Gastrocnemius medialis (tissue), 4 donors: ENCODE data around the gene SRSF2.

ENCODE experiments used
- POLR2A ChIP-seq, 2 donors: fragments of 450-650 bp; IDR thresholded peaks; one replicate each; pipeline ENCODE4 v1.6.1; 2017; ENCODE audit warnings: antibody characterized with exemption in 2 of 2, mild to moderate bottlenecking in 2 of 2, moderate library complexity in 2 of 2
- TF ChIP-seq, protein P1 (sequence below), 5 experiments: fragments of 450-650 bp in 3 of 5; fragments of 200-600 bp in 2 of 5; sonication (generic) in 2 of 5; IDR thresholded peaks in 4 of 5; conservative IDR thresholded peaks in 1 of 5; 1 replicate in 4 of 5; 2 replicates in 1 of 5; pipeline ENCODE4 v1.5.1; 2016 to 2019; ENCODE audit warnings: antibody characterized with exemption in 5 of 5, mild to moderate bottlenecking in 3 of 5, moderate library complexity in 3 of 5

DNA sequence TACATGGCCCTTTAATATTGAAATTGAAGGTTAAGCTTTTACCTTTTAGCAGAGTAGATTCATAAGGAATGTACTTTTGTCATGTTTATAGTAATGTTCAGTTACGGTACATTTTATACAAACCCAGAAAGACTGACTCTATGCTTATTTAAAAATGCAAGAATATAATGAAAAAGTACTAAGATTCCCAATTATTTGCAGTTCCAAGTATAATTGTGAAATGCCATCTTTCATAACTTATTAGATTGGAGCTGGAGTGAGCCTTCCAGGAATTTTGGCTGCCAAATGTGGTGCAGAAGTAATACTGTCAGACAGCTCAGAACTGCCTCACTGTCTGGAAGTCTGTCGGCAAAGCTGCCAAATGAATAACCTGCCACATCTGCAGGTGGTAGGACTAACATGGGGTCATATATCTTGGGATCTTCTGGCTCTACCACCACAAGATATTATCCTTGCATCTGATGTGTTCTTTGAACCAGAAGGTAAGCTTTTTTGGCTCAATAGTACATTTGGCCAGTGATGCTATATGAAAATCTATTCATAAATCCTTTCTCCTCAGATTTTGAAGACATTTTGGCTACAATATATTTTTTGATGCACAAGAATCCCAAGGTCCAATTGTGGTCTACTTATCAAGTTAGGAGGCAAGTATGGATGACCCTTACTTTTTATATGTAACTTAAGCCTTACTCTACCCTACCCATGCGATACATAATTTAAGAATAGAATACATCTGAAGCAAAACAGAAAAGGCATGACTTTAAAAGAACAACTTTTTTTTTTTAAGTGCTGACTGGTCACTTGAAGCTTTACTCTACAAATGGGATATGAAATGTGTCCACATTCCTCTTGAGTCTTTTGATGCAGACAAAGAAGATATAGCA, 4.2 kb downstream of the SRSF2 start:
- TF ChIP-seq, protein P1, sequence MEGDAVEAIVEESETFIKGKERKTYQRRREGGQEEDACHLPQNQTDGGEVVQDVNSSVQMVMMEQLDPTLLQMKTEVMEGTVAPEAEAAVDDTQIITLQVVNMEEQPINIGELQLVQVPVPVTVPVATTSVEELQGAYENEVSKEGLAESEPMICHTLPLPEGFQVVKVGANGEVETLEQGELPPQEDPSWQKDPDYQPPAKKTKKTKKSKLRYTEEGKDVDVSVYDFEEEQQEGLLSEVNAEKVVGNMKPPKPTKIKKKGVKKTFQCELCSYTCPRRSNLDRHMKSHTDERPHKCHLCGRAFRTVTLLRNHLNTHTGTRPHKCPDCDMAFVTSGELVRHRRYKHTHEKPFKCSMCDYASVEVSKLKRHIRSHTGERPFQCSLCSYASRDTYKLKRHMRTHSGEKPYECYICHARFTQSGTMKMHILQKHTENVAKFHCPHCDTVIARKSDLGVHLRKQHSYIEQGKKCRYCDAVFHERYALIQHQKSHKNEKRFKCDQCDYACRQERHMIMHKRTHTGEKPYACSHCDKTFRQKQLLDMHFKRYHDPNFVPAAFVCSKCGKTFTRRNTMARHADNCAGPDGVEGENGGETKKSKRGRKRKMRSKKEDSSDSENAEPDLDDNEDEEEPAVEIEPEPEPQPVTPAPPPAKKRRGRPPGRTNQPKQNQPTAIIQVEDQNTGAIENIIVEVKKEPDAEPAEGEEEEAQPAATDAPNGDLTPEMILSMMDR (IDR thresholded peaks at IDR 0.05 in 4 of 5, conservative IDR thresholded peaks at IDR 0.05 in 1 of 5) = no peak
- TF ChIP-seq POLR2A (IDR thresholded peaks at IDR 0.05) = no peak
